Anterior cingulate cortex (tissue), 58 donors: Measurements from ENCODE around the gene TNFRSF12A.

Experiments used
- DNase-seq, 58 donors: peaks; one replicate each; lab custom pipeline; 2025; lab: John Stamatoyannopoulos, UW

TNFRSF12A gene

GRCh38 chr16:3009568-3010390, 10.4 kb upstream of the TNFRSF12A start:
- no peak for DNase-seq

- no peak for DNase-seq
Measured at GRCh38 chr16:3010510-3010909, 9.7 kb upstream of the TNFRSF12A start.

- DNase-seq = peak in 1 of 58 donors; percentile 26
Measured at GRCh38 chr16:3012246-3012645, 7.9 kb upstream of the TNFRSF12A start.

GRCh38 chr16:3012828-3013420, 7.2 kb upstream of the TNFRSF12A start, which contains the start of gene CLDN9:
Gene CLDN9, plus strand, starts transcription at chr16:3012923. Its CDS starts 440 bp downstream, at chr16:3013363.
- no peak for DNase-seq

- DNase-seq = no peak
Measured at GRCh38 chr16:3013491-3013951, 6.6 kb upstream of the TNFRSF12A start.

GRCh38 chr16:3013998-3014690, 6.0 kb upstream of the TNFRSF12A start:
- no peak for DNase-seq

GRCh38 chr16:3014971-3015370, 5.2 kb upstream of the TNFRSF12A start:
- no peak for DNase-seq

GRCh38 chr16:3015865-3016521, 4.2 kb upstream of the TNFRSF12A start:
- no peak for DNase-seq

GRCh38 chr16:3017344-3017743, 2.8 kb upstream of the TNFRSF12A start:
- DNase-seq = no peak

- DNase-seq = peak in 1 of 58 donors; percentile 16
Measured at GRCh38 chr16:3017794-3018506, 2.2 kb upstream of the TNFRSF12A start, which contains the start of gene CLDN6. Gene CLDN6, minus strand, starts transcription at chr16:3018183. Its CDS starts 2,162 bp downstream, at chr16:3016021.

GRCh38 chr16:3019594-3020246, 448 bp upstream of the TNFRSF12A start:
- no peak for DNase-seq

- DNase-seq = peak in 18 of 58 donors; percentile 12 to 86 (median 37)
Measured at GRCh38 chr16:3020604-3021448, 658 bp downstream of the TNFRSF12A start.

GRCh38 chr16:3021449-3022207, 1.5 kb downstream of the TNFRSF12A start:
- DNase-seq = peak in 17 of 58 donors; percentile 14 to 57 (median 25)

GRCh38 chr16:3022208-3022683, 2.1 kb downstream of the TNFRSF12A start:
- DNase-seq = peak in 49 of 58 donors; percentile 6 to 82 (median 39)

- peak in 1 of 58 donors; percentile 24 for DNase-seq
Measured at GRCh38 chr16:3022684-3023414, 2.7 kb downstream of the TNFRSF12A start.

GRCh38 chr16:3023415-3023668, 3.2 kb downstream of the TNFRSF12A start:
- DNase-seq = peak in 38 of 58 donors; percentile 22 to 77 (median 58)
